Gastrocnemius medialis (tissue), 4 donors: ENCODE measurements around the gene WDR62. TPM values are rescaled to one million over a fixed set of nuclear protein-coding genes. Genes with fewer than 3 reads are reported as not detected.
"Not testable (repeated sequence)": the region's sequence is repeated elsewhere in the genome, so short reads cannot be mapped to it uniquely, and the experiment has no call there.

Source experiments
- ATAC-seq, 2 donors: fragments of 150-250 bp; one replicate each; pipeline ENCODE4 v1.9.1; 2016
- DNase-seq, 2 donors: peaks; one replicate each; pipeline ENCODE4 v3.0.0-alpha.2; 2019
- H3K27ac ChIP-seq, 4 donors: fragments of 200-600 bp; sonication (generic); 1 replicate in 1 of 4; 2 replicates in 3 of 4; pipeline ENCODE4 v1.5.1; 2016 to 2018; ENCODE audit warnings: mild to moderate bottlenecking in 2 of 4, moderate library complexity in 1 of 4
- H3K27me3 ChIP-seq, 3 donors: fragments of 200-600 bp; sonication (generic) in 2 of 3; 1 replicate in 1 of 3; 2 replicates in 2 of 3; pipeline versions ENCODE4 v1.5.1 to v1.6.0; 2016 to 2019; ENCODE audit warnings: mild to moderate bottlenecking in 1 of 3, moderate library complexity in 1 of 3
- H3K36me3 ChIP-seq, 2 donors: fragments of 200-600 bp; sonication (generic) in 1 of 2; one replicate each; pipeline ENCODE4 v1.5.1; 2017 to 2018
- H3K4me1 ChIP-seq, 2 donors: fragments of 200-600 bp; sonication (generic) in 1 of 2; one replicate each; pipeline ENCODE4 v1.5.1; 2016 to 2017; ENCODE audit warnings: mild to moderate bottlenecking in 2 of 2
- H3K4me3 ChIP-seq, 4 donors: fragments of 200-600 bp; sonication (generic) in 3 of 4; 1 replicate in 1 of 4; 2 replicates in 3 of 4; pipeline ENCODE4 v1.5.1; 2016 to 2019; ENCODE audit warnings: mild to moderate bottlenecking in 2 of 4
- H3K9me3 ChIP-seq, 3 donors: fragments of 200-600 bp; sonication (generic) in 2 of 3; 1 replicate in 1 of 3; 2 replicates in 2 of 3; pipeline ENCODE4 v1.5.1; 2016 to 2019
- POLR2A ChIP-seq, 2 donors: fragments of 450-650 bp; IDR thresholded peaks; one replicate each; pipeline ENCODE4 v1.6.1; 2017; ENCODE audit warnings: antibody characterized with exemption in 2 of 2, mild to moderate bottlenecking in 2 of 2, moderate library complexity in 2 of 2
- in situ Hi-C, 4 donors: fragments of 200-750 bp; cut with MboI; loops; one replicate each; pipeline versions ENCODE4 v1.15.0 to v1.8.0; 2017; ENCODE audit warnings: low sequenced_read_pairs in 4 of 4
- intact Hi-C: fragments of 100-400 bp; cut with DNase I; formaldehyde crosslinking; loops from one replicate; pipeline ENCODE4 v1.15.1; 2023; ENCODE audit warnings: low total_unique reads
- total RNA-seq, 4 donors: library from RNA; depleted of rRNA; stranded (reverse); fragments of >200 nt; gene quantifications; one replicate each; pipeline versions ENCODE4 v1.1.0 to v1.2.3, GENCODE V29; 2016
- TF ChIP-seq, protein P1 (sequence below), 5 experiments: fragments of 450-650 bp in 3 of 5; fragments of 200-600 bp in 2 of 5; sonication (generic) in 2 of 5; IDR thresholded peaks in 4 of 5; conservative IDR thresholded peaks in 1 of 5; 1 replicate in 4 of 5; 2 replicates in 1 of 5; pipeline ENCODE4 v1.5.1; 2016 to 2019; ENCODE audit warnings: antibody characterized with exemption in 5 of 5, mild to moderate bottlenecking in 3 of 5, moderate library complexity in 3 of 5

WDR62 gene
- total RNA-seq, 4 donors from 2014 or later, result 0.20 to 2.1 (median 1.0) TPM

DNA sequence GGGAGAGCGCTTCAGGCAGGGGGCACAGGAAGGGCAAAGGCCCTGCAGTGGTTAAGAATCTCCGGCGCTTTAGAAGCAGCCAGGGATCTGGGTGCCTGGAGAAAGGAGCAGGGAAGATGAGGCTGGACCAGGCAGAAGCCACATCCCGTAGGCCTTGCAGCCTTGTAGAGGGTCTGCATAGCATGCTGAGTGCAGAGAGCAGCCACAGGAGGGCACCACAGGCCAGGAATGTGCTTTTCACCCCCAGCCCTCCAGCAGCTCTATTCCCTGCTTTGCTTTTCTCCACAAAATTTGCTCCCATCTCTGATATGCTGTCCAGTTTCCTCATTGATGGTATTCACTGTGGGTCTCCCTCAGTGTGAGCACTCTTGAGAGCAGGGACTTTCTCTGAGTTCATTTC is 5.7 kb downstream of the WDR62 start:
- DNase-seq (peak in 1 of 2 donors; percentile 34), ATAC-seq (peak; percentile 63 to 87)
- H3K27me3 ChIP-seq, result no peaks in the 10 kb centered on the region
- in situ Hi-C loops (loop anchor here in 1 of 4 donors (5.0 kb wide), 1 partner anchor 112 kb away; no protein-coding TSS in a partner anchor), intact Hi-C loops (loop anchor here (1.0 to 5.0 kb wide), 2 partner anchors 42 to 109 kb away; no protein-coding TSS in a partner anchor)
- peak overlapping the region in 1 of 4 donors; percentile 45 for H3K27ac ChIP-seq
- no peaks in the 10 kb centered on the region for H3K9me3 ChIP-seq
- TF ChIP-seq, protein P1, sequence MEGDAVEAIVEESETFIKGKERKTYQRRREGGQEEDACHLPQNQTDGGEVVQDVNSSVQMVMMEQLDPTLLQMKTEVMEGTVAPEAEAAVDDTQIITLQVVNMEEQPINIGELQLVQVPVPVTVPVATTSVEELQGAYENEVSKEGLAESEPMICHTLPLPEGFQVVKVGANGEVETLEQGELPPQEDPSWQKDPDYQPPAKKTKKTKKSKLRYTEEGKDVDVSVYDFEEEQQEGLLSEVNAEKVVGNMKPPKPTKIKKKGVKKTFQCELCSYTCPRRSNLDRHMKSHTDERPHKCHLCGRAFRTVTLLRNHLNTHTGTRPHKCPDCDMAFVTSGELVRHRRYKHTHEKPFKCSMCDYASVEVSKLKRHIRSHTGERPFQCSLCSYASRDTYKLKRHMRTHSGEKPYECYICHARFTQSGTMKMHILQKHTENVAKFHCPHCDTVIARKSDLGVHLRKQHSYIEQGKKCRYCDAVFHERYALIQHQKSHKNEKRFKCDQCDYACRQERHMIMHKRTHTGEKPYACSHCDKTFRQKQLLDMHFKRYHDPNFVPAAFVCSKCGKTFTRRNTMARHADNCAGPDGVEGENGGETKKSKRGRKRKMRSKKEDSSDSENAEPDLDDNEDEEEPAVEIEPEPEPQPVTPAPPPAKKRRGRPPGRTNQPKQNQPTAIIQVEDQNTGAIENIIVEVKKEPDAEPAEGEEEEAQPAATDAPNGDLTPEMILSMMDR (IDR thresholded peaks at IDR 0.05 in 4 of 5, conservative IDR thresholded peaks at IDR 0.05 in 1 of 5), result peak; percentile 26 to 59 (median 38)
- no peak for TF ChIP-seq POLR2A (IDR thresholded peaks at IDR 0.05)
- no peak overlapping the region for H3K4me3 ChIP-seq
- H3K4me1 ChIP-seq, result peaks cover 2 to 6% of the 10 kb centered on the region in 2 donors
- no peaks in the 10 kb centered on the region for H3K36me3 ChIP-seq

DNA sequence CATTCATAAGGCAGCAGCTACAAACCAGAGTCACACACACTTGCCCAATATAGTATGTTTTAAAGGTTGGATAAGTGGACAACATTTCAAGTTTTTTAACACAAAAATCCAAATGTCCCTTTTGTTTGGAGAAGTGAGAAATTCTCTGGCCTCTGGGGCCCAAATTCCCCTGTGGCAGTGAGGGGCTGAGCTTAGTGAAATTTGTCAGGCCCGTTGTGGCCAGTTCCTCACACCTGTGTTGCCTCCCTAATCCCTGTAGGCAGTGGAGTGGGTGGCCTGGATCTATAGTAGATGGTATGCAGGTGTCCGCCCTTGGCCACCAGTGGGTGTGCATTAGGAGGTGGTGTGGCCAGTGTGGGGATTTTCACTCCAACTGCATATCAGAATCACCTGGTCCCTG is 6.7 kb downstream of the WDR62 start:
- peaks cover 0 to 4% of the 10 kb centered on the region in 2 donors for H3K4me1 ChIP-seq
- H3K36me3 ChIP-seq, result no peaks in the 10 kb centered on the region
- intact Hi-C loops (loop anchor here (5.0 kb wide), 1 partner anchor 41 kb away; no protein-coding TSS in a partner anchor), in situ Hi-C loops (loop anchor here in 1 of 4 donors (5.0 kb wide), 1 partner anchor 111 kb away; no protein-coding TSS in a partner anchor)
- DNase-seq (no peak), ATAC-seq (no peak)
- no peak overlapping the region for H3K27ac ChIP-seq
- no peak overlapping the region for H3K4me3 ChIP-seq
- TF ChIP-seq POLR2A (IDR thresholded peaks at IDR 0.05), result no peak
- TF ChIP-seq, protein P1 (IDR thresholded peaks at IDR 0.05 in 4 of 5, conservative IDR thresholded peaks at IDR 0.05 in 1 of 5), result no peak
- H3K27me3 ChIP-seq, result no peaks in the 10 kb centered on the region
- H3K9me3 ChIP-seq, result no peaks in the 10 kb centered on the region

DNA sequence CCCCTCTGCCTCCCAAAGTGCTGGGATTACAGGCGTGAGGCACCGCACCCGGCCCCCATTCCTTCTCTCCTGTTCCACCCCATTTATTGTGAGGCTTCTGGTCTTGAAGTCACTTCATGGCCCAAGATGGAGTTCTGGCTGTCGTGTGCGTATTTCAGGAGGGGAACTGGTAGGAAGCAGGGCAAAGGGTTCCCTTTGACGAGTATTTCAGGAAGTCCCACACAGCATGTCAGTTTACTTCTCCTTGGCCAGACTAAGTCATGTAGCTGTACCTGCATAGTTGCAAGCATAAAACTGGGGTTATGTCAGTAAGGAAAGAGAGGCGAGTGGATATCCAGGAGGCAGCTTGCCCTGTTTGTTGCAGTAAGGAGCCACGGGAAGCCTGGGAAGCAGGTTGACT is 10.1 kb downstream of the WDR62 start:
- no peak overlapping the region for H3K4me3 ChIP-seq
- DNase-seq (no peak), ATAC-seq (no peak)
- no peaks in the 10 kb centered on the region for H3K27me3 ChIP-seq
- H3K36me3 ChIP-seq, result no peaks in the 10 kb centered on the region
- H3K4me1 ChIP-seq, result no peaks in the 10 kb centered on the region
- H3K9me3 ChIP-seq, result no peaks in the 10 kb centered on the region
- intact Hi-C loops (loop anchor here (5.0 kb wide), 1 partner anchor 37 kb away; no protein-coding TSS in a partner anchor), in situ Hi-C loops (loop anchor here in 1 of 4 donors (5.0 kb wide), 1 partner anchor 107 kb away; no protein-coding TSS in a partner anchor)
- H3K27ac ChIP-seq, result no peak overlapping the region
- TF ChIP-seq POLR2A (IDR thresholded peaks at IDR 0.05), result no peak
- TF ChIP-seq, protein P1 (IDR thresholded peaks at IDR 0.05 in 4 of 5, conservative IDR thresholded peaks at IDR 0.05 in 1 of 5), result no peak

DNA sequence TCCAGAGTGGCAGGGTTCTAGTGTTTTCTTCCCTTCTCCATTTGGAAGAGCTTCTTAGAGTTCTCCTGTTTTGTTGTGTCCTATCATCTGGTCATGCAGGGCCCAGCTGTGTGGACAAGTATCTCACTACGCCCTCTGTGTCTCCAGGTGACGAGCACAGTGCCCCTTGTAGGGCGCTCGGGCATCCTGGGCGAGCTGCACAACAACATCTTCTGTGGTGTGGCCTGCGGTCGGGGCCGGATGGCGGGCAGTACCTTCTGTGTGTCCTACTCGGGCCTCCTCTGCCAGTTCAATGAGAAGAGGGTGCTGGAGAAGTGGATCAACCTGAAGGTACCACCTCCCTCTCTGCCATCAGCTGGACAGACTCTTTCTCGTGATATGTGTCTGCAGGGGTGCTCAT is 13.0 kb downstream of the WDR62 start:
- in situ Hi-C loops, result no loop called here
- H3K4me1 ChIP-seq, result no peaks in the 10 kb centered on the region
- H3K27me3 ChIP-seq, result no peaks in the 10 kb centered on the region
- H3K36me3 ChIP-seq, result no peaks in the 10 kb centered on the region
- H3K4me3 ChIP-seq, result no peak overlapping the region
- no peaks in the 10 kb centered on the region for H3K9me3 ChIP-seq
- intact Hi-C loops, result no loop called here
- H3K27ac ChIP-seq, result no peak overlapping the region
- no peak for DNase-seq
- ATAC-seq, result no peak
- TF ChIP-seq POLR2A (IDR thresholded peaks at IDR 0.05), result no peak
- TF ChIP-seq, protein P1 (IDR thresholded peaks at IDR 0.05 in 4 of 5, conservative IDR thresholded peaks at IDR 0.05 in 1 of 5), result no peak

DNA sequence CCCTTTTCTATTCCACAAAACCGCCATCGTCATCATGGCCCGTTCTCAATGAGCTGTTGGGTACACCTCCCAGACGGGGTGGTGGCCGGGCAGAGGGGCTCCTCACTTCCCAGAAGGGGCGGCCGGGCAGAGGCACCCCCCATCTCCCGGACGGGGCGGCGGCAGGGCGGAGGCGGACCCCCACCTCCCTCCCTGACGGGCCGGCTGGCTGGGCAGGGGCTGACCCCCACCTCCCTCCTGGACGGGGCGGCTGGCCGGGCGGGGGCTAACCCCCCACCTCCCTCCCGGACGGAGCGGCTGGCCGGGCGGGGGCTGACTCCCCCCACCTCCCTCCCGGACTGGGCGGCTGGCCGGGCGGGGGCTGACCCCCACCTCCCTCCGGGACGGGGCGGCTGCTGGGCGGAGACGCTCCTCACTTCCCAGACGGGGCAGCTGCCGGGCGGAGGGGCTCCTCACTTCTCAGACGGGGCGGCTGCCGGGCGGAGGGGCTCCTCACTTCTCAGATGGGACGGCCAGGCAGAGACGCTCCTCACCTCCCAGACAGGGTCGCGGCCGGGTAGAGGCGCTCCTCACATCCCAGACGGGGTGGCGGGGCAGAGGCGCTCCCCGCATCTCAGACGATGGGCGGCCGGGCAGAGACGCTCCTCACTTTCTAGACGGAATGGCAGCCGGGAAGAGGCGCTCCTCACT is 14.3 kb downstream of the WDR62 start:
- DNase-seq, H3K4me1 ChIP-seq, H3K27ac ChIP-seq, H3K9me3 ChIP-seq, H3K4me3 ChIP-seq, in situ Hi-C loops, H3K27me3 ChIP-seq, H3K36me3 ChIP-seq, intact Hi-C loops, ATAC-seq: not testable (repeated sequence)
